ENCODE measurements around the gene FAM131B.

FAM131B gene

DNA sequence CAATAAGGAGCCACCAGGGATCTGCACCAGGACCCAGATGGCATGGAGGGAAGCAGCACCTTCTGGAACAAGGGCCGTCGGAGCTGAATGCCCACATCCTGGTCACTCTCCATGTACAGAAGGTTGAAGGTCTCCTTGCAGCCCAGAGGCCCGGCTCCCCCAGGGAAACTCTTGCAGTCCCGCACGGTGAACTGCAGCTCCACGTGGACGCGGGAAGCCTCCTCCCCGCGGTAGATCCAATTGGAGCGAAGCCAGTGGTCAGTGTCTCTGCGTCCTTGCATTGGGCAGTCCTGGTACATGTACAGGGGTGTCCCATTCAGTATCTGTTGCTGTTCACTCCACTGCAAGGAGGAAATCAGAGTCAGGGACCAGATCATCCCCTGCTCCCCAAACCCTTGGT lies 38.8 kb upstream of the FAM131B start:
- H3K4me3 ChIP-seq (ENCODE audit: extremely low read depth, insufficient read depth, low read length, poor library complexity, severe bottlenecking), result no peak overlapping the region
- H3K27ac ChIP-seq (ENCODE audit: low read depth, low read length, severe bottlenecking), result no peak overlapping the region
- H3K36me3 ChIP-seq (ENCODE audit: control insufficient read depth, insufficient read depth, low read length), result no peaks in the 10 kb centered on the region
- H3K4me1 ChIP-seq (ENCODE audit: control insufficient read depth, insufficient read depth, low read length, poor library complexity, severe bottlenecking), result no peaks in the 10 kb centered on the region
- WGBS, 2 experiments (ENCODE audit: insufficient coverage in 2 of 2), result 95 to 100% methylated on average over 10 to 12 of the region's 12 CpGs
- no peaks in the 10 kb centered on the region for H3K9me3 ChIP-seq (ENCODE audit: control insufficient read depth, low read length)

GRCh38 chr7:143399642-143400041 lies 37.1 kb upstream of the FAM131B start:
- Histone ChIP-seq H3K27ac (ENCODE audit: low read depth, low read length, severe bottlenecking) (no peak overlapping the region), H3K36me3 (ENCODE audit: control insufficient read depth, insufficient read depth, low read length) (no peaks in the 10 kb centered on the region), H3K9me3 (ENCODE audit: control insufficient read depth, low read length) (no peaks in the 10 kb centered on the region), H3K4me3 (ENCODE audit: extremely low read depth, insufficient read depth, low read length, poor library complexity, severe bottlenecking) (no peak overlapping the region), H3K4me1 (ENCODE audit: control insufficient read depth, insufficient read depth, low read length, poor library complexity, severe bottlenecking) (peaks cover 3% of the 10 kb centered on the region)
- WGBS, 2 experiments (ENCODE audit: insufficient coverage in 2 of 2), result 92 to 96% methylated on average over 12 to 16 of the region's 20 CpGs

DNA sequence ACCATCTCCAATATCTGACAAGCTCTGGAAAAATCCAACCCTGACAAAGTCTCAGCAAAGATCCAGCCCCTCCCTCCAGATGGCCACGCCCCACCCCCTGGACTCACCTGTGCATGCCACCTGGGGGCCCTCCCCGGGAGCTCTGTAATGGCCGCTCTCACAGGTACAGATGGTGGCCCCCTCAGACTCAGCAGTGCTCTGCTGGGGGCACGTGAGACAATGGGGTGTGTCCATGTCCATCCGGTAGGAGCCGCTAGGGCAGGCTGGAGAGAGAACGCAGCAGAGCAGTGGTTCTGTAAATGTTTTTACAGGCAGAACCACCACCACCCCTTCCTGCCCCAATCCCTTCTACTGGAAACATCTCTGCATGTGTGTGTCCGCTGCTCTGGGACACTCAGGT lies 36.6 kb upstream of the FAM131B start:
- peaks cover 3% of the 10 kb centered on the region for H3K4me1 ChIP-seq (ENCODE audit: control insufficient read depth, insufficient read depth, low read length, poor library complexity, severe bottlenecking)
- H3K9me3 ChIP-seq (ENCODE audit: control insufficient read depth, low read length), result no peaks in the 10 kb centered on the region
- no peak overlapping the region for H3K4me3 ChIP-seq (ENCODE audit: extremely low read depth, insufficient read depth, low read length, poor library complexity, severe bottlenecking)
- H3K27ac ChIP-seq (ENCODE audit: low read depth, low read length, severe bottlenecking), result no peak overlapping the region
- no peaks in the 10 kb centered on the region for H3K36me3 ChIP-seq (ENCODE audit: control insufficient read depth, insufficient read depth, low read length)
- 90 to 96% methylated on average over 7 to 8 of the region's 8 CpGs for WGBS, 2 experiments (ENCODE audit: insufficient coverage in 2 of 2)

GRCh38 chr7:143398616-143399015 lies 36.1 kb upstream of the FAM131B start:
- Histone ChIP-seq H3K9me3 (ENCODE audit: control insufficient read depth, low read length) (no peaks in the 10 kb centered on the region), H3K36me3 (ENCODE audit: control insufficient read depth, insufficient read depth, low read length) (no peaks in the 10 kb centered on the region), H3K4me3 (ENCODE audit: extremely low read depth, insufficient read depth, low read length, poor library complexity, severe bottlenecking) (no peak overlapping the region), H3K27ac (ENCODE audit: low read depth, low read length, severe bottlenecking) (no peak overlapping the region), H3K4me1 (ENCODE audit: control insufficient read depth, insufficient read depth, low read length, poor library complexity, severe bottlenecking) (peaks cover 3% of the 10 kb centered on the region)
- 88 to 95% methylated on average over 7 to 9 of the region's 14 CpGs for WGBS, 2 experiments (ENCODE audit: insufficient coverage in 2 of 2)

DNA sequence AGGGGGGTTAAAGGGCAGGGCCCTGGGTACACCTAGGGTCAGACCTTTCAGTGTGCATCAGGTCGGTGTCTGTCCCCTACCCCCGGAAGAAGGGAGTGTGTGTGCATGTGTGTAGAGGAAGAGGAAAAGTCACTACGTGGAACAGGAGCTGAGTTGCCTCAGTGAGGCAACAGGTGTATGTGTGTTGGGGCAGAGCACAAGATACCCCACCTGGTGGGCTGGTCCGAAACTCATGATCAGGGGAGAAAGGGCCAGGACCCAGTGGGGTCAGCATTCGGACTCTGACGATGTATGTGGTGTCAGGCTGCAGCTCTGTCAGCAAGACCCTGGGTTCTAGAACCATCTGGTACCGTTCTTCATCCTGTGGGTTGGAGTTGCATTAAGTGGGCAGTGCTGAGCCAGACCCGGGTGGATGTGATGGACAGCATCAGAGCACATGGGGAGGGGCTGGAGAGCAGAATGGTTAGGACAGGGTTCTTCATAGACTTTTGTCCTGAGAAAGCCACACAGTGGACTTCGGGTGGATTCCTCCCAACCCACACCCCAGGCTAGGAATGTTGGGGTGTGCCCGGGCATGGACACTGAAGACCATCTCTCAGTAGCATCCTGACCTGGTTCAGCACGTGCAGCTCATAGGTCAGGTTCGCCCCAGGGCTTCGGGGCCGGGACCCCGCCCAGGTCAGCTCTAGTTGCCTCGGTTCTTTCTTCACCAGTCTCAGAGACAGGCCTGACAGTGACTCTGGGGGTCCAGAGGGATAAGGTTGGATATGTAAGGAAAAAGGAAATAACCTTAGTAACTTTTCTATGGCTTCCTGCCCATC lies 35.4 kb upstream of the FAM131B start:
- H3K4me1 ChIP-seq (ENCODE audit: control insufficient read depth, insufficient read depth, low read length, poor library complexity, severe bottlenecking), result peaks cover 3% of the 10 kb centered on the region
- H3K27ac ChIP-seq (ENCODE audit: low read depth, low read length, severe bottlenecking), result no peak overlapping the region
- 91 to 94% methylated on average over 15 of the region's 16 CpGs for WGBS, 2 experiments (ENCODE audit: insufficient coverage in 2 of 2)
- H3K9me3 ChIP-seq (ENCODE audit: control insufficient read depth, low read length), result no peaks in the 10 kb centered on the region
- no peak overlapping the region for H3K4me3 ChIP-seq (ENCODE audit: extremely low read depth, insufficient read depth, low read length, poor library complexity, severe bottlenecking)
- no peaks in the 10 kb centered on the region for H3K36me3 ChIP-seq (ENCODE audit: control insufficient read depth, insufficient read depth, low read length)

DNA sequence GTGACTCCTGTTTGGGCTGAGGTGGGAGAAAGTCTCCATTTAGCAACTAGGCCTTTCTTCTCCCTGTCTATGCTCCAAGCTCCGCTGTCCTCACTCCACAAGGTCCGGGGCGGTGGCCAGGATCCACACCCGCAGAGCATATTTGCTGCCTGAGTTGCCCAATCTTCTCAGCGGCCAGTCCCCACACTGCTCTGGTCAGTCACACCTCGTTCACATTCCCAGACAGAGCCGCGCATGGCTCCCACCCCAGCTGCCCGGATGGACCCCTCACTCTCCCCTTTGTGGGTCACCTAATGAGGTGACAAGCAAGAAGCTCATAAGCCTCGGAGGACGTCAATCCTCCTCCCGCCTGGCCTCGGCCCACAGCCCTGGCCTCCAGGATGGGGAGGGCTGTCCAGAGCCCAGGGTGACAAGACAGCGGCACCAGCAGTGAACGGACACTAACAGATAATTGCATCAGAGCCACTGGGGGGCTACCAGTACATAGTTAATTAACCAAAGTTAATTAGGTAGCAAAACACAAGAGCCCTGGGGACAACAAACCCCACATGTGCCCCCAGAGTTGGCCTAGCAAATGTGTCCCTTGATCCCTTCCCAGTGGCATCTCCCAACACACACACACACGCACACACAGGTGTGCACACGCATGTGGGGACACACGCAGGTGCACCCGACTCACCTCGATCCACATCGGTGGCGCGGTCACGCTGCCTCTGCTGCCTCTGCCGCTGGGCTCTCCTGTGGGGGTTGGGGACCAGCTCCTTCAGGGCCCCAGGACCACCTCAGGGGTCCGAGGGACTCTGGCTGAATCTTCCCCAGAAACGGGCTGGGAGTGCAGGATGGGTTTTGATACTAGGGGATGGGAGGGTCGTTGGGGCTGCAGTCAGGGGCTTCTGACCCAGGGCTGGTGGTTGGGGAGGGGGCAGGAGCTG lies 34.4 kb upstream of the FAM131B start:
- 90 to 94% methylated on average over 23 to 27 of the region's 28 CpGs for WGBS, 2 experiments (ENCODE audit: insufficient coverage in 2 of 2)
- Histone ChIP-seq H3K4me1 (ENCODE audit: control insufficient read depth, insufficient read depth, low read length, poor library complexity, severe bottlenecking) (peaks cover 3% of the 10 kb centered on the region), H3K36me3 (ENCODE audit: control insufficient read depth, insufficient read depth, low read length) (peaks cover 5% of the 10 kb centered on the region), H3K27ac (ENCODE audit: low read depth, low read length, severe bottlenecking) (no peak overlapping the region), H3K4me3 (ENCODE audit: extremely low read depth, insufficient read depth, low read length, poor library complexity, severe bottlenecking) (no peak overlapping the region), H3K9me3 (ENCODE audit: control insufficient read depth, low read length) (no peaks in the 10 kb centered on the region)

DNA sequence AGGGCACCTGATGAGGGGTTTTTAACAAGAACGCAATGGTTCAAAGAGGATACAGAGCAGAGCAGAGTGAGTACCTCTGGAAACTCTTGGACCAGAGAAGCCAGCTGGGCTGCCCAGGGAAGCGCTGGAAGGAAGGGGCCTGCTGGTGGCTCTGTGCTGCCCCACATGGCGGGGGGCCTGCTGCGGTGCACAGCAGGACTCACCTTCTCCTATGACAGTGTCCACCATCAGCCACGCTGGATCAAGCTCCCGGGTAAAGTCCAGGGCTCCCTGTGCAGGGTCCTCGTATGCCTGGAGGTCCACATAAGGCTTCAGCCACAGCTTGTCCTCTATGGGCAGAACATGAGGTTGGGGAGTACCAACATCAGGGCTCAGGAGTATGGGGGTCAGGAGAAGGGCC lies 33.7 kb upstream of the FAM131B start:
- no peak overlapping the region for H3K4me3 ChIP-seq (ENCODE audit: extremely low read depth, insufficient read depth, low read length, poor library complexity, severe bottlenecking)
- H3K36me3 ChIP-seq (ENCODE audit: control insufficient read depth, insufficient read depth, low read length), result peaks cover 12% of the 10 kb centered on the region
- WGBS, 2 experiments (ENCODE audit: insufficient coverage in 2 of 2), result 55 to 80% methylated on average over 2 to 7 of the region's 7 CpGs
- H3K4me1 ChIP-seq (ENCODE audit: control insufficient read depth, insufficient read depth, low read length, poor library complexity, severe bottlenecking), result peaks cover 9% of the 10 kb centered on the region
- no peaks in the 10 kb centered on the region for H3K9me3 ChIP-seq (ENCODE audit: control insufficient read depth, low read length)
- H3K27ac ChIP-seq (ENCODE audit: low read depth, low read length, severe bottlenecking), result no peak overlapping the region

- Histone ChIP-seq H3K4me3 (ENCODE audit: extremely low read depth, insufficient read depth, low read length, poor library complexity, severe bottlenecking) (no peak overlapping the region), H3K27ac (ENCODE audit: low read depth, low read length, severe bottlenecking) (no peak overlapping the region), H3K36me3 (ENCODE audit: control insufficient read depth, insufficient read depth, low read length) (peaks cover 19% of the 10 kb centered on the region), H3K4me1 (ENCODE audit: control insufficient read depth, insufficient read depth, low read length, poor library complexity, severe bottlenecking) (peaks cover 14% of the 10 kb centered on the region), H3K9me3 (ENCODE audit: control insufficient read depth, low read length) (no peaks in the 10 kb centered on the region)
- WGBS, 2 experiments (ENCODE audit: insufficient coverage in 2 of 2), result 87 to 89% methylated on average over 17 of the region's 21 CpGs
Observed at GRCh38 chr7:143395187-143396149, 33.0 kb upstream of the FAM131B start.

GRCh38 chr7:143394777-143395176 lies 32.3 kb upstream of the FAM131B start:
- WGBS, 2 experiments (ENCODE audit: insufficient coverage in 2 of 2), result 83 to 91% methylated on average over 6 of the region's 6 CpGs
- Histone ChIP-seq H3K27ac (ENCODE audit: low read depth, low read length, severe bottlenecking) (no peak overlapping the region), H3K4me1 (ENCODE audit: control insufficient read depth, insufficient read depth, low read length, poor library complexity, severe bottlenecking) (peaks cover 17% of the 10 kb centered on the region), H3K36me3 (ENCODE audit: control insufficient read depth, insufficient read depth, low read length) (peaks cover 26% of the 10 kb centered on the region), H3K4me3 (ENCODE audit: extremely low read depth, insufficient read depth, low read length, poor library complexity, severe bottlenecking) (no peak overlapping the region), H3K9me3 (ENCODE audit: control insufficient read depth, low read length) (no peaks in the 10 kb centered on the region)

- no peak overlapping the region for H3K27ac ChIP-seq (ENCODE audit: low read depth, low read length, severe bottlenecking)
- H3K4me3 ChIP-seq (ENCODE audit: extremely low read depth, insufficient read depth, low read length, poor library complexity, severe bottlenecking), result no peak overlapping the region
- H3K36me3 ChIP-seq (ENCODE audit: control insufficient read depth, insufficient read depth, low read length), result peaks cover 33% of the 10 kb centered on the region
- H3K9me3 ChIP-seq (ENCODE audit: control insufficient read depth, low read length), result no peaks in the 10 kb centered on the region
- H3K4me1 ChIP-seq (ENCODE audit: control insufficient read depth, insufficient read depth, low read length, poor library complexity, severe bottlenecking), result peaks cover 25% of the 10 kb centered on the region
- 97% methylated on average over 3 to 4 of the region's 6 CpGs for WGBS, 2 experiments (ENCODE audit: insufficient coverage in 2 of 2)
Observed at GRCh38 chr7:143394068-143394467, 31.6 kb upstream of the FAM131B start.

All from mesodermal cell (in vitro differentiated cells).